ENCODE measurements around the gene CASKIN1. TPM values are rescaled to one million over a fixed set of nuclear protein-coding genes. Genes with fewer than 3 reads are reported as not detected.
A peak's percentile ranks its signal among the peaks of the same experiment; 100 is the strongest.

Gene CASKIN1
- total RNA-seq, 1 experiment from 2014 or later, result 6.6 TPM

DNA sequence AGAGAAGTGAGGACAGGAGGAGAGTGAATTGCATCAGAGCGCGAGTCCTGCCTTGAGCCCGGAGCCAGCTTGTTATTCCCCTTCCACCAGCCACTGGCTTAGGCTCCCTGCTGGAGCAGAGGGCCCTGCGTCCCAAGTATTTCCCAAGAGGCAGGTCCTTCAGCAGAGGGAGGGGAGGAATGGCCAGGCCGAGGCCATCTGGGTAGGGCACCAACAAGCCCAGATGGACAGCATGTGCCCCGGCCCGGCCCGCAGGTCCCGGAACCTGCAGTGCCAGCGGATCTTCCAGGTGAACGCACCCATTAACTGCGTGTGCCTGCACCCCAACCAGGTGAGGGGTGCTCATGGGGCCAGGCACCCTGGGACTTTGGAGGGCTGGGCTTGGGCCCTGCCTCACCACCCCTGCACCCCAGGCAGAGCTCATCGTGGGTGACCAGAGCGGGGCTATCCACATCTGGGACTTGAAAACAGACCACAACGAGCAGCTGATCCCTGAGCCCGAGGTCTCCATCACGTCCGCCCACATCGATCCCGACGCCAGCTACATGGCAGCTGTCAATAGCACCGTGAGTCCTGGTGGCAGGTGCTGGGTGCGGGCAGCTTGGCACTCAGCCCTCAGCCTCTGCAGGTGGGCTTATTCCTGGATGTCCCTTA lies 10.5 kb upstream of the CASKIN1 start:
- ChIA-PET POLR2A (interaction anchor here (0.6 to 1.3 kb wide), 2 partner anchors 8 to 52 kb away, joined by 3 to 5 read pairs; partner anchors contain the start of genes PGP and TRAF7), CTCF (no interaction called here)
- TF ChIP-seq, protein P1, sequence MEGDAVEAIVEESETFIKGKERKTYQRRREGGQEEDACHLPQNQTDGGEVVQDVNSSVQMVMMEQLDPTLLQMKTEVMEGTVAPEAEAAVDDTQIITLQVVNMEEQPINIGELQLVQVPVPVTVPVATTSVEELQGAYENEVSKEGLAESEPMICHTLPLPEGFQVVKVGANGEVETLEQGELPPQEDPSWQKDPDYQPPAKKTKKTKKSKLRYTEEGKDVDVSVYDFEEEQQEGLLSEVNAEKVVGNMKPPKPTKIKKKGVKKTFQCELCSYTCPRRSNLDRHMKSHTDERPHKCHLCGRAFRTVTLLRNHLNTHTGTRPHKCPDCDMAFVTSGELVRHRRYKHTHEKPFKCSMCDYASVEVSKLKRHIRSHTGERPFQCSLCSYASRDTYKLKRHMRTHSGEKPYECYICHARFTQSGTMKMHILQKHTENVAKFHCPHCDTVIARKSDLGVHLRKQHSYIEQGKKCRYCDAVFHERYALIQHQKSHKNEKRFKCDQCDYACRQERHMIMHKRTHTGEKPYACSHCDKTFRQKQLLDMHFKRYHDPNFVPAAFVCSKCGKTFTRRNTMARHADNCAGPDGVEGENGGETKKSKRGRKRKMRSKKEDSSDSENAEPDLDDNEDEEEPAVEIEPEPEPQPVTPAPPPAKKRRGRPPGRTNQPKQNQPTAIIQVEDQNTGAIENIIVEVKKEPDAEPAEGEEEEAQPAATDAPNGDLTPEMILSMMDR (IDR thresholded peaks at IDR 0.05; ENCODE audit: insufficient read depth in 1 of 2, low read depth in 1 of 2, low read length in 1 of 2, severe bottlenecking in 1 of 2, unreplicated experiment in 1 of 2), result no peak
- intact Hi-C loops (cut with micrococcal nuclease; ENCODE audit: unreplicated experiment), result no loop called here
- Mint-ChIP-seq H3K9me3 (ENCODE audit: unreplicated experiment) (no peaks in the 10 kb centered on the region), H3K4me3 (ENCODE audit: unreplicated experiment) (peak overlapping the region; percentile 72), H3K27me3 (ENCODE audit: insufficient read depth, unreplicated experiment) (no peaks in the 10 kb centered on the region), H3K4me1 (ENCODE audit: low read depth, unreplicated experiment) (peaks cover 14% of the 10 kb centered on the region), H3K36me3 (ENCODE audit: insufficient read depth, unreplicated experiment) (peaks cover 67% of the 10 kb centered on the region), H3K27ac (ENCODE audit: unreplicated experiment) (peak overlapping the region; percentile 76)
- peaks cover 3% of the 10 kb centered on the region for H3K36me3 ChIP-seq (ENCODE audit: control insufficient read depth, insufficient read depth, low read length)
- H3K4me1 ChIP-seq, result peaks cover 8% of the 10 kb centered on the region; the same call in 1 of the 2 replicates
- H3K27me3 ChIP-seq (replicated peaks; ENCODE audit: control insufficient read depth, insufficient read depth, low read length), result no peaks in the 10 kb centered on the region
- peak overlapping the region; percentile 90; the same call in 1 of the 2 replicates for H3K4me3 ChIP-seq (ENCODE audit: low read depth, low read length)
- BruUV-seq (replicated peaks), result no TSS peak
- DNase-seq, result no peak
- no peaks in the 10 kb centered on the region for H3K9me3 ChIP-seq

GRCh38 chr16:2206420-2206779 lies 10.0 kb upstream of the CASKIN1 start:
- TSS peak; percentile 47 for BruUV-seq (replicated peaks)
- CTCF ChIA-PET, result no interaction called here
- Histone ChIP-seq H3K4me3 (ENCODE audit: low read depth, low read length) (peak overlapping the region; percentile 90), H3K9me3 (no peaks in the 10 kb centered on the region), H3K36me3 (ENCODE audit: control insufficient read depth, insufficient read depth, low read length) (peaks cover 3% of the 10 kb centered on the region), H3K4me1 (peaks cover 8% of the 10 kb centered on the region; the same call in 1 of the 2 replicates), H3K27me3 (replicated peaks; ENCODE audit: control insufficient read depth, insufficient read depth, low read length) (no peaks in the 10 kb centered on the region)
- peaks cover 14% of the 10 kb centered on the region for H3K4me1 Mint-ChIP-seq (ENCODE audit: low read depth, unreplicated experiment)
- H3K36me3 Mint-ChIP-seq (ENCODE audit: insufficient read depth, unreplicated experiment), result peaks cover 63% of the 10 kb centered on the region
- peak overlapping the region; percentile 1 for H3K27ac Mint-ChIP-seq (ENCODE audit: unreplicated experiment)
- peak overlapping the region; percentile 72 for H3K4me3 Mint-ChIP-seq (ENCODE audit: unreplicated experiment)
- intact Hi-C loops (cut with micrococcal nuclease; ENCODE audit: unreplicated experiment), result no loop called here
- TF ChIP-seq, protein P1 (IDR thresholded peaks at IDR 0.05; ENCODE audit: insufficient read depth in 1 of 2, low read depth in 1 of 2, low read length in 1 of 2, severe bottlenecking in 1 of 2, unreplicated experiment in 1 of 2), result no peak
- no peak for DNase-seq
- no peaks in the 10 kb centered on the region for H3K9me3 Mint-ChIP-seq (ENCODE audit: unreplicated experiment)
- POLR2A ChIA-PET, result interaction anchor here (0.6 to 1.3 kb wide), 2 partner anchors 9 to 51 kb away, joined by 3 to 5 read pairs; partner anchors contain the start of genes PGP and TRAF7
- H3K27me3 Mint-ChIP-seq (ENCODE audit: insufficient read depth, unreplicated experiment), result no peaks in the 10 kb centered on the region

GRCh38 chr16:2205967-2206313 lies 9.5 kb upstream of the CASKIN1 start:
- H3K9me3 Mint-ChIP-seq (ENCODE audit: unreplicated experiment), result no peaks in the 10 kb centered on the region
- peak overlapping the region; percentile 1 for H3K27ac Mint-ChIP-seq (ENCODE audit: unreplicated experiment)
- intact Hi-C loops (cut with micrococcal nuclease; ENCODE audit: unreplicated experiment), result no loop called here
- Histone ChIP-seq H3K4me1 (peaks cover 5% of the 10 kb centered on the region; the same call in 1 of the 2 replicates), H3K36me3 (ENCODE audit: control insufficient read depth, insufficient read depth, low read length) (peaks cover 3% of the 10 kb centered on the region), H3K4me3 (ENCODE audit: low read depth, low read length) (peak overlapping the region; percentile 90), H3K9me3 (no peaks in the 10 kb centered on the region), H3K27me3 (replicated peaks; ENCODE audit: control insufficient read depth, insufficient read depth, low read length) (no peaks in the 10 kb centered on the region)
- peaks cover 14% of the 10 kb centered on the region for H3K4me1 Mint-ChIP-seq (ENCODE audit: low read depth, unreplicated experiment)
- no peaks in the 10 kb centered on the region for H3K27me3 Mint-ChIP-seq (ENCODE audit: insufficient read depth, unreplicated experiment)
- H3K4me3 Mint-ChIP-seq (ENCODE audit: unreplicated experiment), result peak overlapping the region; percentile 72
- DNase-seq, result no peak
- BruUV-seq (replicated peaks), result no TSS peak
- ChIA-PET POLR2A (interaction anchor here (0.5 to 1.3 kb wide), 3 partner anchors 9 to 67 kb away, joined by 3 to 5 read pairs (median 4); partner anchors contain the start of genes PGP and TRAF7), CTCF (no interaction called here)
- TF ChIP-seq, protein P1 (IDR thresholded peaks at IDR 0.05; ENCODE audit: insufficient read depth in 1 of 2, low read depth in 1 of 2, low read length in 1 of 2, severe bottlenecking in 1 of 2, unreplicated experiment in 1 of 2), result no peak
- peaks cover 58% of the 10 kb centered on the region for H3K36me3 Mint-ChIP-seq (ENCODE audit: insufficient read depth, unreplicated experiment)

Data from Caco-2 (cell line).